IPS-18c (cell line): ENCODE measurements around the gene MAD1L1.

Source experiments
- H3K4me3 ChIP-seq: 2 replicates; pipeline ENCODE4 v1.7.0; 2013; ENCODE audit warnings: low read depth, mild to moderate bottlenecking, low read length, moderate library complexity; ENCODE audit not compliant: insufficient read depth
- H3K9me3 ChIP-seq: one replicate; pipeline ENCODE4 v1.6.1; 2013; ENCODE audit warnings: mild to moderate bottlenecking, low read length, moderate library complexity; ENCODE audit not compliant: control insufficient read depth, insufficient read depth

The MAD1L1 gene

GRCh38 chr7:1893451-1893850 is 339.3 kb downstream of the MAD1L1 start:
- H3K4me3 ChIP-seq: no peak overlapping the region
- H3K9me3 ChIP-seq: no peaks in the 10 kb centered on the region

GRCh38 chr7:1893036-1893435 is 339.7 kb downstream of the MAD1L1 start:
- H3K9me3 ChIP-seq: no peaks in the 10 kb centered on the region
- no peak overlapping the region for H3K4me3 ChIP-seq

- Histone ChIP-seq H3K4me3 (no peak overlapping the region), H3K9me3 (no peaks in the 10 kb centered on the region)
Observed at GRCh38 chr7:1892011-1892965, 340.5 kb downstream of the MAD1L1 start.

GRCh38 chr7:1890289-1891235 is 342.2 kb downstream of the MAD1L1 start:
- H3K4me3 ChIP-seq: no peak overlapping the region
- H3K9me3 ChIP-seq: no peaks in the 10 kb centered on the region

GRCh38 chr7:1889556-1890181 is 343.1 kb downstream of the MAD1L1 start:
- Histone ChIP-seq H3K9me3 (no peaks in the 10 kb centered on the region), H3K4me3 (no peak overlapping the region)

GRCh38 chr7:1889091-1889490 is 343.7 kb downstream of the MAD1L1 start:
- no peaks in the 10 kb centered on the region for H3K9me3 ChIP-seq
- no peak overlapping the region for H3K4me3 ChIP-seq

GRCh38 chr7:1888425-1888824 is 344.3 kb downstream of the MAD1L1 start:
- Histone ChIP-seq H3K4me3 (no peak overlapping the region), H3K9me3 (no peaks in the 10 kb centered on the region)

- Histone ChIP-seq H3K9me3 (no peaks in the 10 kb centered on the region), H3K4me3 (no peak overlapping the region)
Observed at GRCh38 chr7:1887251-1887650, 345.5 kb downstream of the MAD1L1 start.

GRCh38 chr7:1886361-1887064 is 346.2 kb downstream of the MAD1L1 start:
- Histone ChIP-seq H3K9me3 (no peaks in the 10 kb centered on the region), H3K4me3 (no peak overlapping the region)

- no peaks in the 10 kb centered on the region for H3K9me3 ChIP-seq
- H3K4me3 ChIP-seq: no peak overlapping the region
Observed at GRCh38 chr7:1885465-1886226, 347.1 kb downstream of the MAD1L1 start.

GRCh38 chr7:1884583-1885350 is 348.0 kb downstream of the MAD1L1 start:
- no peak overlapping the region for H3K4me3 ChIP-seq
- no peaks in the 10 kb centered on the region for H3K9me3 ChIP-seq

GRCh38 chr7:1883834-1884582 is 348.7 kb downstream of the MAD1L1 start:
- Histone ChIP-seq H3K9me3 (no peaks in the 10 kb centered on the region), H3K4me3 (no peak overlapping the region)

- Histone ChIP-seq H3K9me3 (no peaks in the 10 kb centered on the region), H3K4me3 (no peak overlapping the region)
Observed at GRCh38 chr7:1883031-1883761, 349.5 kb downstream of the MAD1L1 start.

- no peaks in the 10 kb centered on the region for H3K9me3 ChIP-seq
- no peak overlapping the region for H3K4me3 ChIP-seq
Observed at GRCh38 chr7:1882451-1882850, 350.3 kb downstream of the MAD1L1 start.
